Measurements from ENCODE around the gene TRIP6.

The TRIP6 gene

DNA sequence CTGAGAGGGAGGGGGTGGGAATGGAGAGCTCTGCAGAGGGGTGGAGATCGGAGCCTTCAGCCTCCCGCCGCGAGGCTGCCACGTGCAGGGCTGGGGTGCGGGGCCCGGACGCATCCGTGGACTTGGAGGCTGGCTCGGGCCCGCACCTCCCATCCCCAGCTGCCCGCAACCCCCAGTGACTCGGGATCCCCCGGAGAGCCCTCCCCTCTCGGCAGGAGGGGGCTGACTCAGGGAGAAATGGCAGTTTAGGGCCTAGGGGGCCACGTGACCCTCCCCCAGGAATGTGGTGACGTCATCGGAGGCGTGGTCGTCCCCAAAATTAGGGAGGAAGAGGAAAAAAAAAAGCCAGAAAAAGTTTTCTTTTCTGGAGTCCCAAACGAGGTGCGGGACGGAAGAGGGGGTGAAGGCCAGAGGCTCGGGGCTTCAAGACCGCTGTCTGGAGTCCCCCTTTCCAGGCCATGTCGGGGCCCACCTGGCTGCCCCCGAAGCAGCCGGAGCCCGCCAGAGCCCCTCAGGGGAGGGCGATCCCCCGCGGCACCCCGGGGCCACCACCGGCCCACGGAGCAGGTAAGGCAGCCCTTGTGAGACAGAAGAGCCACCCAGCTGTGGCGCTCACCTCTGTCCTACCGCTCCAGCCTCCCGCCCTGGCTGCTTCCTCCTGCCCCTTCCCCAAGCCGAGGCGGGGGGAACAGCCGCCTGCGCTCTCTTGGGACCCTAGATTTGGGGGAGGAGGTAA, at the start of gene TRIP6 (continued):
- TF ChIP-seq, protein P1, sequence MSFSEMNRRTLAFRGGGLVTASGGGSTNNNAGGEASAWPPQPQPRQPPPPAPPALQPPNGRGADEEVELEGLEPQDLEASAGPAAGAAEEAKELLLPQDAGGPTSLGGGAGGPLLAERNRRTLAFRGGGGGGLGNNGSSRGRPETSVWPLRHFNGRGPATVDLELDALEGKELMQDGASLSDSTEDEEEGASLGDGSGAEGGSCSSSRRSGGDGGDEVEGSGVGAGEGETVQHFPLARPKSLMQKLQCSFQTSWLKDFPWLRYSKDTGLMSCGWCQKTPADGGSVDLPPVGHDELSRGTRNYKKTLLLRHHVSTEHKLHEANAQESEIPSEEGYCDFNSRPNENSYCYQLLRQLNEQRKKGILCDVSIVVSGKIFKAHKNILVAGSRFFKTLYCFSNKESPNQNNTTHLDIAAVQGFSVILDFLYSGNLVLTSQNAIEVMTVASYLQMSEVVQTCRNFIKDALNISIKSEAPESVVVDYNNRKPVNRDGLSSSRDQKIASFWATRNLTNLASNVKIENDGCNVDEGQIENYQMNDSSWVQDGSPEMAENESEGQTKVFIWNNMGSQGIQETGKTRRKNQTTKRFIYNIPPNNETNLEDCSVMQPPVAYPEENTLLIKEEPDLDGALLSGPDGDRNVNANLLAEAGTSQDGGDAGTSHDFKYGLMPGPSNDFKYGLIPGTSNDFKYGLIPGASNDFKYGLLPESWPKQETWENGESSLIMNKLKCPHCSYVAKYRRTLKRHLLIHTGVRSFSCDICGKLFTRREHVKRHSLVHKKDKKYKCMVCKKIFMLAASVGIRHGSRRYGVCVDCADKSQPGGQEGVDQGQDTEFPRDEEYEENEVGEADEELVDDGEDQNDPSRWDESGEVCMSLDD (tag by site-specific recombination; IDR thresholded peaks at IDR 0.05): peak; percentile 98
- no peak for TF ChIP-seq ZSCAN5A (tag by site-specific recombination; IDR thresholded peaks at IDR 0.05)
- no peak for TF ChIP-seq TCF7L2 (IDR thresholded peaks at IDR 0.05; ENCODE audit: borderline replicate concordance, low read depth, low read length)
- TF ChIP-seq HIC1 (tag by site-specific recombination; IDR thresholded peaks at IDR 0.05): peak; percentile 86
- TF ChIP-seq ZNF48 (tag by site-specific recombination; IDR thresholded peaks at IDR 0.05): no peak

DNA sequence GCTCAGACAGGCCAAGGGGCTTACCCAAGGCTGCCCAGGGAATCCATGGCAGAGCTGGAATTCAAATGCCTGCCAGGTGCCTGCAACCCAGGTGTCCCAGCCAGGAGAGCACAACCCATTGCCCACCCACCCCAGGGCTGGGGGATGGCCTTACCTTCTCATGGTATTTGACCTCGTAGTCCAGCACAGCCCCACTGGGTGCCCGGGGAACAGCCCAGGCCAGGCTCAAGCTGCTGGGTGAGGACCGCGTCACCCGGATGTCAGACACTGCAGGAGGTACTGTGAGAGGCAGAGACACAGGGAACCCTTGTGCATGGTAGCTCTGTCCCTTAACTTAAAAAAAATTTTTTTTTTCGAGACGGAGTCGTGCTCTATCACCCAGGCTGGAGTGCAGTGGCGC, 48.8 kb upstream of the TRIP6 start:
- CTCF ChIA-PET: interaction anchor here (0.6 to 0.8 kb wide), 2 partner anchors 15 to 33 kb away, joined by 4 to 5 read pairs; no protein-coding TSS in a partner anchor
- peaks cover 58 to 78% of the 10 kb centered on the region in 2 experiments for H3K36me3 ChIP-seq (ENCODE audit: control insufficient read depth in 2 of 2, insufficient read depth in 1 of 2, low read length in 2 of 2)
- TF ChIP-seq, protein P2, sequence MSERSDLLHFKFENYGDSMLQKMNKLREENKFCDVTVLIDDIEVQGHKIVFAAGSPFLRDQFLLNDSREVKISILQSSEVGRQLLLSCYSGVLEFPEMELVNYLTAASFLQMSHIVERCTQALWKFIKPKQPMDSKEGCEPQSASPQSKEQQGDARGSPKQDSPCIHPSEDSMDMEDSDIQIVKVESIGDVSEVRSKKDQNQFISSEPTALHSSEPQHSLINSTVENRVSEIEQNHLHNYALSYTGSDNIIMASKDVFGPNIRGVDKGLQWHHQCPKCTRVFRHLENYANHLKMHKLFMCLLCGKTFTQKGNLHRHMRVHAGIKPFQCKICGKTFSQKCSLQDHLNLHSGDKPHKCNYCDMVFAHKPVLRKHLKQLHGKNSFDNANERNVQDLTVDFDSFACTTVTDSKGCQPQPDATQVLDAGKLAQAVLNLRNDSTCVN (tag by site-specific recombination; optimal IDR thresholded peaks at IDR 0.05): no peak
- TF ChIP-seq ZBTB21 (tag by site-specific recombination; IDR thresholded peaks at IDR 0.05): no peak
- TF ChIP-seq ZNF366 (tag by site-specific recombination; conservative IDR thresholded peaks at IDR 0.05): no peak
- no peak for TF ChIP-seq ZNF2 (tag by site-specific recombination; IDR thresholded peaks at IDR 0.05)
- TF ChIP-seq ZNF248 (tag by site-specific recombination; IDR thresholded peaks at IDR 0.05): no peak
- no peak for TF ChIP-seq SALL2 (tag by site-specific recombination; IDR thresholded peaks at IDR 0.05; ENCODE audit: borderline replicate concordance)
- TF ChIP-seq ZNF292 (tag by site-specific recombination; IDR thresholded peaks at IDR 0.05; ENCODE audit: borderline replicate concordance, low read depth): no peak
- TF ChIP-seq, protein P3, sequence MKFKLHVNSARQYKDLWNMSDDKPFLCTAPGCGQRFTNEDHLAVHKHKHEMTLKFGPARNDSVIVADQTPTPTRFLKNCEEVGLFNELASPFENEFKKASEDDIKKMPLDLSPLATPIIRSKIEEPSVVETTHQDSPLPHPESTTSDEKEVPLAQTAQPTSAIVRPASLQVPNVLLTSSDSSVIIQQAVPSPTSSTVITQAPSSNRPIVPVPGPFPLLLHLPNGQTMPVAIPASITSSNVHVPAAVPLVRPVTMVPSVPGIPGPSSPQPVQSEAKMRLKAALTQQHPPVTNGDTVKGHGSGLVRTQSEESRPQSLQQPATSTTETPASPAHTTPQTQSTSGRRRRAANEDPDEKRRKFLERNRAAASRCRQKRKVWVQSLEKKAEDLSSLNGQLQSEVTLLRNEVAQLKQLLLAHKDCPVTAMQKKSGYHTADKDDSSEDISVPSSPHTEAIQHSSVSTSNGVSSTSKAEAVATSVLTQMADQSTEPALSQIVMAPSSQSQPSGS (tag by site-specific recombination; IDR thresholded peaks at IDR 0.05; ENCODE audit: low read depth): no peak
- no peak for TF ChIP-seq HOXC10 (CRISPR knock-in tag; IDR thresholded peaks at IDR 0.05)
- TF ChIP-seq ZBTB20 (tag by site-specific recombination; IDR thresholded peaks at IDR 0.05): no peak
- no peak for TF ChIP-seq ZNF324 (tag by site-specific recombination; IDR thresholded peaks at IDR 0.05)
- no peaks in the 10 kb centered on the region for H3K9me3 ChIP-seq (ENCODE audit: control insufficient read depth, insufficient read depth, low read depth, low read length)
- POLR2A ChIA-PET: interaction anchor here (0.5 to 1.6 kb wide), 3 partner anchors 9 to 112 kb away, joined by 3 to 5 read pairs (median 3); partner anchors contain the start of genes EPHB4 and POP7
- no peak overlapping the region for H3K4me3 ChIP-seq (ENCODE audit: low read depth, low read length)
- no peaks in the 10 kb centered on the region for H3K4me1 ChIP-seq (ENCODE audit: control insufficient read depth, insufficient read depth, low read length)
- no peak overlapping the region for H3K27ac ChIP-seq (ENCODE audit: extremely low read depth, low read depth, low read length)
